ENCODE data around the gene ZC3H12D.
A peak's percentile ranks its signal among the peaks of the same experiment; 100 is the strongest.
"Not testable (repeated sequence)": the region's sequence is repeated elsewhere in the genome, so short reads cannot be mapped to it uniquely, and the experiment has no call there.

The ZC3H12D gene

GRCh38 chr6:149484733-149485700 is at the start of gene ZC3H12D:
Gene ZC3H12D, minus strand, starts transcription at chr6:149485014. Its CDS starts 10,471 bp downstream, at chr6:149474543.
- peak; percentile 88 for DNase-seq

GRCh38 chr6:149529650-149530049 is 44.8 kb upstream of the ZC3H12D start:
- no peak for DNase-seq

DNA sequence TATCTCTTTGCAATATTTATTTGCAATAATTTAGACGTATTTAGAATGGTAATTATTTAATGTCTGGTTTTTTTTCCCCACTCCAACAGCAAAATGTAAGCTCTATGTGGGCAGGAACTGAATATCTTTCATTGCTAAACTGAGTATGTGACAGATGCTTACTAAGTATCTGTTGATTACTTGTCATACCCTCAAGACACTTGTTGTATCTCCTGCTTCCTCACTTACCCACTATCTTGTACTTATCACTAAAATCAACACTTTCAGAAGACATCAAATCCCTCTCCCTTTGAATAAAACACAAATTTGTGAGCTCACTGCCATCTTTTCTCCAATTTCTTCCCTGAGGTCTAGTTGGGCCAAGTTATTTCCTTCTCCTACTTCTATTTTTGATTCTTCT is 30.7 kb upstream of the ZC3H12D start:
- no peak for DNase-seq

GRCh38 chr6:149513915-149514314 is 29.1 kb upstream of the ZC3H12D start:
- no peak for DNase-seq

DNA sequence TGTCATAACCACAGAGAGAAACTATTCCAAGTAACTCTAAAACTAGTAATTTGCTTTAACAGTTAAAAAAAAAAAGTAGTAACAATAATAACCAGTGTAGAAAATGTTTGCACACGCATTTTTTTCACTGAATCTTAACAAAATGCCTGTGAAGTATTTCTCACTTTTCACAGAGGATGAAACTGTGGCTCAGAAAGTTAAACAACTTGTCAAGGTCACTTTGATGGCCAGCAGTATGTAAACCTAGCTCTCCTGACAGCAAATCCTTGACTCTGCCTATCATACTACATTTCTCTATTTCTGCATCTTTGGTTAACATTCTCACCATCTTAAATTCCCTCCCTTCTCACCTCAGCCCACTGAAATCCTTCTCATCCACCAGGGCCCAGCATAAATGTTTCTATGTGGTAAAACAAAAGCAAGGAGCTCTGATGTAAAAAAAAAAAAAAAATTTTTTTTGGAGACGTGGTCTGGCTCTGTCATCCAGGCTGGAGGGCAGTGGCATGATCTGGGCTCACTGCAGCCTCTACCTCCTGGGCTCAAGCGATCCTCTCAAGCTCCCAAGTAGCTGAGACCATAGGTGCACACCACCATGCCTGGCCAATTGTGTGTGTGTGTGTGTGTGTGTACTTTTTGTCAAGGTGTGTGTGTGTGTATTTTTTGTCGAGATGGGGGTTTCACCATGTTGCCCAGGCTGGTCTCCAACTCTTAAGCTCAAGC is 26.1 kb upstream of the ZC3H12D start:
- DNase-seq, result no peak

DNA sequence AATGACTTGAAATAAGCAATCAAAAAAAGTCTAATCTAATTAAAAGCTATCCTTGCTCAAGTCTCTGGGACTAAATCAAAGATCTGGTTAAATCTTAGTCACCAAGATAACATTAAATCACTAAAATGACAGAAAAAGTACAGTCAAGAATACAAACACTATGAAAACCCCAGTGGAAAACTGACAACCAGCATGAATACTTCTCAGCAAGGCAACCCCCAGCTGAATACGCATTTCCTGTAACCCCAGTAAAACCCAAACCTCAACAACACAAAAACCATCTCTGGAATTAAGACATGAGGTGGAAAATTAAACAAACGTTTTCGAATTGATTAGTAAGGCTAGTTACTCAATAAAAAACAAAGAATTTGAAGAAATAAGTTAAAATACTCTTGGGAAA is 23.7 kb upstream of the ZC3H12D start:
- peak; percentile 61 for DNase-seq

DNA sequence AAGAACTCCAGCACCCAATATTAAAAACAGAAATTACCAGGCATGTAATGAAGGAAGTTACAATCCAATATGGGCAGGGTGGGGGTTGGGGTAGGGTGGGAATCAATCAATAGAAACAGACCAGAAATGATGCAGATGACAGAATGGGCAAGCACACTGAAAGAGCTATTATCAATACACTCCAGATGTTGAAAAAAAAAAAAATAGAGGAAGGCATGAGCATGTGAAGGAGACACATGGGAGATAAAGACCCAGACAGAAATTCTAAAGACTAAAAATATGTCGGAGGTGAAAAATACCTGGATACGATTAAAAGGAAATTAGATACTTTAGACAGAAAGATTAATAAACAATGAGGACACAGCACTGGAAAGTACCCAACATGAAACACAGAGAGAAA is 19.1 kb upstream of the ZC3H12D start:
- DNase-seq, result no peak

GRCh38 chr6:149503276-149503675 is 18.5 kb upstream of the ZC3H12D start:
- no peak for DNase-seq

DNA sequence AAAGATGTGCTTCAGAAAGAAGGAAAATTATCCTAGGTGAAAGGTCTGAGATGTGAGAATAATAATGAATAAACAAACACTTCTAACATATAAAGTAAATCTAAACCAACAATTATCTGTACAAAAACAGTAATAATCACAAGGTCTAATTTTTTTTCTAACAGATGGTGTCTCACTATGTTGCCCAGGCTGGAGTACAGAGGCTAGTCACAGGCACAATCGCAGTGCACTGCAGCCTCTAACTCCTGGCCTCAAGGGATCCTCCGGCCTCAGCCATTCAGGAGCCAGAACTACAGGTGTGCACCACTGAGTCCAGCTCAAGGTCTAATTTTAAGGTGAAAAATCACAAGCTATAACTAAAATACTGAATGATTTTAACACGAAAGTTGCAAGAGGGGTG is 17.0 kb upstream of the ZC3H12D start:
- DNase-seq, result no peak

DNA sequence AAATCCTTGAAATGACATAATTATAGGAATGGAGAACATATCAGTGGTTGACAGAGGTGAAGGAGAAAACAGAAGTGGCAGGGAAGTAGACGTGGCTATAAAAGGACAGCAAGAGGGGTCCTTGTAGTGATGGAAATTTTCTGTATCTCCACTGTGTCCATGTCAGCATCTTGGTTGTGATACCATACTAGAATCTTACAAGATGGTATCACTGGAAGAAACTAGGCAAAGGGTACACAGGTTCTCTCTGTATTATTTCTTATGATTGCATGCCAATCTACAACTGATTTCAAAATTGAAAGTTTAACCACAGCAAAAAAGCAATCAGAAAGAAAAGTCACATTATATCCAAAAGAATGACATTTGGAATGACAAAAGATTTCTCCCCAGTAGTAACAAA is 16.4 kb upstream of the ZC3H12D start:
- no peak for DNase-seq

- DNase-seq, result no peak
Measured at GRCh38 chr6:149500096-149500495, 15.3 kb upstream of the ZC3H12D start.

- DNase-seq, result no peak
Measured at GRCh38 chr6:149499066-149499465, 14.3 kb upstream of the ZC3H12D start.

DNA sequence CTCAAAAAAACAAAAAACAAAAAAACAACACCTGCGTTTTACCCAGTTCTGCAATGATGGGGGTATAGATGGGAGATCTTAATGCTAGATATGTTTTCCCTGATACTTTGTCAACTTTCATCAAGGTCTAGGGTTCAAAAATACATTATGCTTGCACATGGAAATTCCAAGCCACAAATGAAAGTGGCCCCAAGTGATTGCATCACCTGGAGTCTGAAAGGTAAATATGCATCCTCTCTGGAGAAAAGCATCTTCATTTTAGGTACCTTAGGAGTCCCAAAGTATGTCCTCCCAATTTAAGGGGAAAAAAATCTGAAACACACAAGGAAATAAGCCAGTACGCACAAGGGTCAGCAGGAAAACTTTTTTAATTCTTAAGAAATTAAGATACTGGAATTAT is 12.6 kb upstream of the ZC3H12D start:
- DNase-seq, result no peak

DNA sequence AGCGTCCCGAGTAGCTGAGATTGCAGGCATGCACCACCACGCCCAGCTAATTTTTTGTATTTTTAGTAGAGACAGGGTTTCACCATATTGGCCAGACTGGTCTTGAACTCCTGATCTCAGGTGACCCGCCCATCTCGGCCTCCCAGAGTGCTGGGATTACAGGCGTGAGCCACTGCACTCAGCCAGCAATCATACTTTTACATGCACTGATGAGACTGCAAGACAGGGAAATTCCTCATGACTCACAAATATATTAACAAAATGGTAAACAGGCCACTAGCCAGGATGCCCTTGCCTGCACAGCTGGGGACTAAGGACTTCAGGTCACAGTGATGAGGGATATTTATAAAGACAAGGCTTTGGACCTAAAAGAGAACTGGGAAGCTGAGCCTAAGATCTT is 11.8 kb upstream of the ZC3H12D start:
- DNase-seq, result not testable (repeated sequence)

DNA sequence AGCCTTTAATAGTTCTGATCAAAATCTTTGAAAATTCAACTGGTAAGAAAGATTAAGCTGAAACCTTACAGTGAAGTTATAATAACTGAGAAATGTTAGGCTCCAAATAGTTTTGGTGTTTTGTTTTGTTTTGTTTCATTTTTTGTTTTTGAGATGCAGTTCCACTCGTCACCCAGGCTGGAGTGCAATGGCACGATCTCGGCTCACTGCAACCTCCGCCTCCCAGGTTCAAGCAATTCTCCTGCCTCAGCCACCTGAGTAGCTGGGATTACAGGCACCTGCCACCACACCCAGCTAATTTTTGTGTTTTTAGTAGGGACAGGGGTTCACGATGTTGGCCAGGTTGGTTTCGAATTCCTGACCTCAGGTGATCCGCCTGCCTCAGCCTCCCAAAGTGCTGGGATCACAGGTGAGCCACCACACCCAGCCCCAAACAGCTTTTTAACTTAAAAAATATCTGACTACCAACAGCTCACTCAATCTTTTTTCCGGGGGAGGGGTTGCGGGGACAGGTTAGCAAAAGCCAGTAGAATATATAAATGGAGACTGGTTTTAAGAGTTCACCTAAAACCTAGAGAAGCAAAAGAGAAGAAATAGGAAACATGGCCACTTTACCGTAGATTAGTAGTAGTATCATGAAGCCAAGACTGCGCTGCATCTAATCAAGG is 10.7 kb upstream of the ZC3H12D start:
- DNase-seq, result peak; percentile 34

DNA sequence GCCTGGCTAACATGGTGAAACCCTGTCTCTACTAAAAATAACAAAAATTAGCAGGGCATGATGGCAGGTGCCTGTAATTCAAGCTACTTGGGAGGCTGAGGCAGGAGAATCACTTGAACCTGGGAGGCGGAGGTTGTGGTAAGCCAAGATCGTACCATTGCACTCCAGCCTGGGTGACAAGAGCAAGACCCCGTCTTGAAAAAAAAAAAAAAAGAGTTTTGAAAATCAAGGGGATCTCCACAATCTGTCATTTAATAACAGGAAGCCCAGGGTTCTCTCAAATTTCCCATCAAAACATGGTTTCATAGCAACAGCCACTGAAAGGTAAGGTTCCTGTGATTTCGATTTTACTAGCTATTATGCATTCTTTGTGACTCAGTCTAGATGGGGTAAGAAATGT is 10.0 kb upstream of the ZC3H12D start:
- peak; percentile 83 for DNase-seq

GRCh38 chr6:149493761-149494320 is 9.0 kb upstream of the ZC3H12D start:
- no peak for DNase-seq

- no peak for DNase-seq
Measured at GRCh38 chr6:149492798-149493343, 8.1 kb upstream of the ZC3H12D start.

DNA sequence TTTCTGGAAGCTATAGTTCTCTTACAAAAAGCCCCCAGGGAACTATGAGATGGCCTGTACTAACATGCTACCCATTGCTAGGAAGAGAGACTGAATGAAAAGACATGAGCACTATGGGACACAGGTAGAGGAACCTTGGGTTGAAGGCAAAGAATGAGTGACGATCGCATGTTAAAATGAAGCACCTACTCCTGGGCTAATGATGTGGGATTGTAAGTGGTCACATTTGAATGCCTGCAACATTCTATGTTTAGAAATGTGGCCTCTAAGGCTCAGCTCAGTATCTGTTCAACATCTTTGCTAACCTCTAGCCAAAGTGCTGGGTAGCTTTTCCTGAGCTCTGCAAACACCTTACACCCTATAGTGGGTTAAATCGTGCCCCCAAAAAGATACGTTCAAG is 5.2 kb upstream of the ZC3H12D start:
- DNase-seq, result no peak

DNA sequence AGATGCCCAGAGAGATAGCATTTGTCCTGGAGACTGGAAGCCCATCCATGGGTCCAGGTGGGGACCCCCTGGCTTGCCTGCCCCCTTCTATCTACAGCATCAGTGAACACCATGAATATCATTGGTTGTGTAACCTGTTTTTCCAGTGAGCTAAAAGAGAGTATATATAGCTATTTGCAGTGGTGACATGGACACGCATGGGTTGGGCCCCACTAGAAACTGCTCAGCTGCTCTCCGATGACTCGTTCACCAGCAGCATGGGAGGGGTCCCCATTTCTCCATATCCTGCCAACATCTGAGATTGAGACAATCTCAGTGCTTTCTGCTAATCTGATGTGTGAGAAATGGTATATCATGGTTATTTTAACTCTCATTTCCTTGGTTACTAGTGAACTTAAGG is 4.0 kb upstream of the ZC3H12D start:
- peak; percentile 82 for DNase-seq

DNA sequence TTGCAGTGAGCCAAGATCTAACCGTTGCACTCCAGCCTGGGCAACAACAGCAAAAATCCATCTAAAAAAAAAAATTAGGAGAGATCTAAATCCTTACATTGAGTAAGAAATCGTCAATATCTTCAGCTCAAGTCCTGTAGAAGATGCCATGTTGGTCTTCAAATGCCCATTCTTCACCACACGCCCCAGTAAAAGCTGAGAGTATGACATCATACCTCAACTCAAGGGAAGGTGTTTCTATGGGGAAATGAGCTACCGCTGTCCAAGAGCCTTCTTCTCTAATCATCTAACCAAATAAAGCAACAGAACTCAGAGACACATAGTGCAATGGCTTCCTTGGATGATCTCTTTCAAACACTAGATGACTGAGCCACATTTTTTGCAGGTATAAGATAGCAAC is 2.5 kb upstream of the ZC3H12D start:
- no peak for DNase-seq

DNA sequence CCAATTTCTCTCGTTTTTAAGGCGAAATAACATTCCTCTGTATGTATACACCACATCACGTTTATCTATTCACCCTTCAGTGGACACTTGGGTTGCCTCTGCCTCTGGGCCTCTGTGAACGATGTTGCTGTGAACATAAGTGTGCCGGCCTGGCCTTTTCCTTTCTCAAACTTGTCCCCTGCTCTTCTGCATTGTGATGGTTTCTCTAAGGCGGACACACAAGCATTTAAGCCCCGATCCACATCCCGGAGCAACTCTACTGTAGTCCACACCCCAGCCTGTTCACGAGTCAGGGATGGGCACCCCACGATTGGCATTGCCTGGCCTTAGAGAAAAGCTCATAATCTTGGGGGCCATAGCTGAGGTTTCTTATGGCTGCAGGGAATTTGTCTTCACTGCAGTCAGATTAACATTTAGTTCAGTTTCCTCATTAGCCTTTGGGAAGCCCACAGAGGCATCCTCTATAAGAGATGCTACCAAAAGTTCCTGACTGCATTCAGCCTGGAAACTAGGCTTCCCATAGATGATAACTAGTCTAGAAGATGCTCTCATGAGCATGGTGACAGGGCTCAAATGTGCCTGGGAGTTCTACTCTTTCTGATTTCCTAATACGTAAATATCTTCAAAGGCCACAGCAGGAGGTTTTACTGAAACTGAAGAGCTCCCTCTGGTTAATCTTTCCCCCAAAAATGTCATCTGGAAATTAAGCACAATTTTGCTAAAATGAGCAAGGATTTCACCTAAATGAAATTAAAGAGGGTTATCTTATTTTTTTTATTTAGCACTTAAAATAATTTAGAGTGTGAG is 762 bp downstream of the ZC3H12D start:
- no peak for DNase-seq

Data from CD4-positive, alpha-beta T cell treated with Interleukin-15 for 1 hour (primary cell).